ENCODE results near the gene STUM.

Gene STUM

GRCh38 chr1:226655251-226656163, 106.9 kb downstream of the STUM start:
- DNase-seq (ENCODE audit: low read depth) = no peak
- TF ChIP-seq, protein P1, sequence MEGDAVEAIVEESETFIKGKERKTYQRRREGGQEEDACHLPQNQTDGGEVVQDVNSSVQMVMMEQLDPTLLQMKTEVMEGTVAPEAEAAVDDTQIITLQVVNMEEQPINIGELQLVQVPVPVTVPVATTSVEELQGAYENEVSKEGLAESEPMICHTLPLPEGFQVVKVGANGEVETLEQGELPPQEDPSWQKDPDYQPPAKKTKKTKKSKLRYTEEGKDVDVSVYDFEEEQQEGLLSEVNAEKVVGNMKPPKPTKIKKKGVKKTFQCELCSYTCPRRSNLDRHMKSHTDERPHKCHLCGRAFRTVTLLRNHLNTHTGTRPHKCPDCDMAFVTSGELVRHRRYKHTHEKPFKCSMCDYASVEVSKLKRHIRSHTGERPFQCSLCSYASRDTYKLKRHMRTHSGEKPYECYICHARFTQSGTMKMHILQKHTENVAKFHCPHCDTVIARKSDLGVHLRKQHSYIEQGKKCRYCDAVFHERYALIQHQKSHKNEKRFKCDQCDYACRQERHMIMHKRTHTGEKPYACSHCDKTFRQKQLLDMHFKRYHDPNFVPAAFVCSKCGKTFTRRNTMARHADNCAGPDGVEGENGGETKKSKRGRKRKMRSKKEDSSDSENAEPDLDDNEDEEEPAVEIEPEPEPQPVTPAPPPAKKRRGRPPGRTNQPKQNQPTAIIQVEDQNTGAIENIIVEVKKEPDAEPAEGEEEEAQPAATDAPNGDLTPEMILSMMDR (IDR thresholded peaks at IDR 0.05; ENCODE audit: control insufficient read depth, extremely low read depth, insufficient read depth) = no peak
- no peak overlapping the region for H3K4me3 ChIP-seq (ENCODE audit: low read depth, low read length)

GRCh38 chr1:226656201-226656600, 107.6 kb downstream of the STUM start:
- TF ChIP-seq, protein P1 (IDR thresholded peaks at IDR 0.05; ENCODE audit: control insufficient read depth, extremely low read depth, insufficient read depth) = no peak
- no peak overlapping the region for H3K4me3 ChIP-seq (ENCODE audit: low read depth, low read length)
- DNase-seq (ENCODE audit: low read depth) = no peak

- TF ChIP-seq, protein P1 (IDR thresholded peaks at IDR 0.05; ENCODE audit: control insufficient read depth, extremely low read depth, insufficient read depth) = no peak
- H3K4me3 ChIP-seq (ENCODE audit: low read depth, low read length) = no peak overlapping the region
- no peak for DNase-seq (ENCODE audit: low read depth)
Observed at GRCh38 chr1:226656601-226657277, 108.2 kb downstream of the STUM start.

GRCh38 chr1:226657895-226658545, 109.5 kb downstream of the STUM start:
- H3K4me3 ChIP-seq (ENCODE audit: low read depth, low read length) = no peak overlapping the region
- no peak for DNase-seq (ENCODE audit: low read depth)
- TF ChIP-seq, protein P1 (IDR thresholded peaks at IDR 0.05; ENCODE audit: control insufficient read depth, extremely low read depth, insufficient read depth) = no peak

GRCh38 chr1:226658546-226659125, 110.1 kb downstream of the STUM start:
- TF ChIP-seq, protein P1 (IDR thresholded peaks at IDR 0.05; ENCODE audit: control insufficient read depth, extremely low read depth, insufficient read depth) = no peak
- no peak overlapping the region for H3K4me3 ChIP-seq (ENCODE audit: low read depth, low read length)
- DNase-seq (ENCODE audit: low read depth) = no peak

Data from LNCaP clone FGC (cell line).